D341Med (cell line): ENCODE data around the gene ZNF474.

Source experiments
- DNase-seq: peaks from one replicate; pipeline ENCODE4 v3.0.0; 2012; ENCODE audit warnings: low spot score

ZNF474 gene

DNA sequence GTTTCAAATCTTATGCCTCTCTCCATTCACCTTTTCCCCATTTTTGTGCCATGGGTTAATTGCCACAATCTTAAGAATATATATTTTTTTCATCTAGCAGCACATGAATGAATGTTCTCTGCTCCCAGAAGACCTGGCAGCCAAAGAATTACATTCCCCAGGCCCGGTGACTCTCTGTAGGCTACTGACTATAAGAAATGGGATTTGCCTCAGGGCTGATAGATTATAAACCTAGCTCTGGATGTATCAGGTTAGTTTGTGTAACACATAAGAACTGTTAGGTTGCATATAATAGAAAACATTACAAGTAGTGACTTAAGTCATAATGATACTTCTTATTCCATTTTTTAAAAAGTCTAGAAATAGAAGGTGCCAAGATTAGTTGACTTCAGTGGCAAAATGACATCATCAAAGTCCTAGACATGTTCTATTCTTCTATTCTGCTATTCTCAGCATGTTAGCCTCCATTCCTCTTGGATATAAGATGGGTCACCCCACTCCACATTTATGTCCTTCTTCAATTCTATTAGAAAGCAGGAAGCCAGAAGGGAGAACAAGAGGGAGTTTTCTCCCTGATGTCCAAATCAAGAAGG, 10.9 kb upstream of the ZNF474 start:
- no peak for DNase-seq

DNA sequence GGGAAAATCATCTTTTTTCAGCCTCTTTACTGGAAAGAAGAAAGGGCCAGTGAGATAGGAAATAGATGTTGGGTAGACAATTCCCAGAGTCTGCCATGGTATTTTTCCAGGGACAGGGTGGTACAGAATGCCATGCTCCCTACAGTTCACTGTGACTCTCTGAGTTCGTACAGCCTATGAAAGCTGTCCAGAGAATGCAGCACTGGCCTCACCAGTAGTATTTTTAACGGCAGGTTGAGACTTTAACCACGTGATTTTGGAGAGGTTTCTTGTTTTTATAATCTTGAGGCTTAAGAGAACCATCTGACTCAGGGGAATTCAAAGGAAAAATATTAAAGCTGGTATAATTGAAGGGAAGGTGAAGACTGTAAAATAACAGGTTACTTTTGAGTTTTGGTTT, 10.1 kb upstream of the ZNF474 start:
- DNase-seq, result no peak

DNA sequence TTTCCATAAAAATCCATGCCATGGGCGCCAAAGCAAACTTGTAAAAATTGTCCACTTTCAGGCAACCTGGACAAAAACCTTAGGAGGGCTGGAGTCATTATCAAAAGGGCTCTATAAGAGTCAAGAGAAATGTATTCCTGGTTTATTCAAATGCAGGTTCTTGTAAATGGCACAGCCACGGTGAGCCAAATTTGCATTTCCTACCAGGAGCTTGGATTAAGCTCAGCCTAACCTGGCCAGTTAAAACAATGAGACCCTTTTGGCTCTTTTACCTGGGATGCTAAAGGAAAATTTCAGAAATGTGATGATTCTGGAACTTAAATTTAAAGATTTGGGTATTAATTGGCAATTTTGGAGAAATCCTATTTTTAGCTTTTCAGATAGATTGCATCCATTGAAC, 8.9 kb upstream of the ZNF474 start:
- no peak for DNase-seq

DNA sequence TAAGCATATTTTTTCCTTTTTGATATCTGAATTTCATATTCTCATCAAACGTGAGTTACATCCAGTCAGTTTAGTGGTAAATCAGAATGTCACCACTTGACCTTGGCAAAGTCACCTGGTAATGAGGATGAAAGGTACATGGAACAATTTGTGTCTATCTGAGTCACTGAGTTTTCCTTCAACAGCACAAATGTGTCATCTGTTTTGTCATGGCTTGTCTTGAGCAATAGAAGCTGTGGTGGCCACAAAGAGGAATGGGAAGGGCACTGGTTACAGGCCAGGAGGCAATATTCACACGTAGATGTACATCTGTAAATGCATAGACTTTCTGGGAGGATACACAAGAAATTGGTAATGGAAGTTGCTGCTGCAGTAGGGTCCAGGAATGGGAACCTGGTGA, 8.4 kb upstream of the ZNF474 start:
- no peak for DNase-seq

DNA sequence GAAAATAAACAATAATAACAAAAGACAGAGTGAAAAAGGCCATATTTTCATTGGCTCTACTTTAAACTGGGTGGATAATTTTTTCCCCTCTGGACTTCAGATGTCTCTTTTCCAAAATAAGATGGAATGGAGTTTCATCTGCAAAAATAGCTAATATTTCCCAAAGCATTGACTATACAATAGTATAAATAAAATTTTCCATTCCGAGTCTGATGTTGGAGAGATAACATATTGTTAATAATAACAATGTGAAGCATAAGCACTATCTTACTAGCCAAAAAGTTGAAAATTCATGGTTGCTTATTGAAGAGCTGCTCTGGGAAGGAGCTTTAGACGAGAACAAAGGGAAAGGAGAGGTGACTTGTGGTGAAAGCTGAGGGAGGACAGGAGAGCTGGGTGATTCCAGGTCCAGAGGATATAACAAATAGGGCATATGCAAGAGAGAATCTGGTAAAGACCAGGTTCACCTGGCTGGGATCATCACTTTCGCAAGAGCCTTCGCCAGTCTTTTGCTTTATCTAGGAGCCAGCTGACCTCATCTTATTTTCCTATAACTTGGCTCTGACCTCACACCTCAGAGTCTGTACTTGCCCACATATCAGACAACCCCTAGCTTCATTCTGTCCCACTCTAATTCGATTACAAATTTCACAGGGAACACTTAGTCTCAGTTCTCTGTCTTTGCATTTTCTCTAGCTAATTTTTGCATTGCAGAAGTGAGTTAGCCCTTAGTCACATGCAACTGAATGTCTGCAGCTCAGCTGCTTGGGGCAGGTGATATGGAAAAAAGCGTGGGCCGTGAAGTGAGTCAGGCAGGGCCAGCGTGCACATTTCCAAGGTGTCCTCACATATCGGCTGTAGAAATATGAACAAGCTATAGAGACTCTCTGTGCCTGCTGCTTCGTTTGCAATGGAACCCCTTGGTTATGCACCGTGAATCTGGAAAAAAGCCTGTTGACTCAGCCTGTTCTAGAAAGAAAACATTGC, 7.6 kb upstream of the ZNF474 start:
- DNase-seq, result no peak

DNA sequence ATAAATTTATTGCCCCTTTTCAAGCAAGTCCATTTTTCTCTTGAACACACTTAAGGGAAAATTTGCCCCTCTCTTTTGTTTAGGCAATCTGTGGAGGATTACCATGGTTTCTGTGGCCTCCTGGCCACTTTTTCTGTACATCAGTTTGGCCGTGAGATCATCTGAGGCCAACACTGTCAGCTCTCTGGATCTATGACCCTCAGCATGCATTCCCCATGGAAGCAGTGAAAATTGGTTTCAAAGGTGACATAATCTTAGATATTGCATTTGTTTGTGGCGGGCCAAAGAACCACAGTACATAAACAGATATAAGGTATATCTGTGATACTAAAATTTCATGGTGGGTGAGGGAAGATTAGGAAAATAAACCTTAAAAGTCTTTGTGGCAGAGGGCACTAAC, 4.6 kb upstream of the ZNF474 start:
- DNase-seq, result no peak

DNA sequence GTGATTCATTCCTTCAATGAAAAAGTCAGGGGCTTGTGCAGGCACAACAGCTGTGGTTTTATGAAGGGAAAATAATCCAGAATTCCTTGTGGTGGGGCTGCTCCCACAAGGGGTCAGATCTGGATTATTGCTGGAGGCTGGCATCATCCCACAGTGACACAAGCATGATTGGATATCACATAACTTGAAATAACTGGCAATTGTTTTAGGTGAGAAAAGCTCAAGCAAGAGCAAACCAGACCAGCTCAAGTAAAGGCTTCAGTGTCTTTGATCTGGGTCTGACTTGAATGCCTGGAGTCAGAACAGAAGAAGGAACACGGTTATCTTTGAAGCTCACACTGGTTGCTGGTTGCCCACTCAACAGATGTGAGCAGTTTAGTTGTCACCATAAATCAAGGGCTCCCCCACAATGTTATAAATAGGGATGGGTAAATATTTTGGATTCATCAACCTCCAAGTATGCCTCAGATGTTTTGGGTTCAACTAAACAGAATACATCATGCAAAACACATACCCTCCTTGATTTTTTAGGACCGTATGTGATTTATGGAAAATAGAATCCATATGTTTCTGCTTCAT, 3.1 kb upstream of the ZNF474 start:
- no peak for DNase-seq

DNA sequence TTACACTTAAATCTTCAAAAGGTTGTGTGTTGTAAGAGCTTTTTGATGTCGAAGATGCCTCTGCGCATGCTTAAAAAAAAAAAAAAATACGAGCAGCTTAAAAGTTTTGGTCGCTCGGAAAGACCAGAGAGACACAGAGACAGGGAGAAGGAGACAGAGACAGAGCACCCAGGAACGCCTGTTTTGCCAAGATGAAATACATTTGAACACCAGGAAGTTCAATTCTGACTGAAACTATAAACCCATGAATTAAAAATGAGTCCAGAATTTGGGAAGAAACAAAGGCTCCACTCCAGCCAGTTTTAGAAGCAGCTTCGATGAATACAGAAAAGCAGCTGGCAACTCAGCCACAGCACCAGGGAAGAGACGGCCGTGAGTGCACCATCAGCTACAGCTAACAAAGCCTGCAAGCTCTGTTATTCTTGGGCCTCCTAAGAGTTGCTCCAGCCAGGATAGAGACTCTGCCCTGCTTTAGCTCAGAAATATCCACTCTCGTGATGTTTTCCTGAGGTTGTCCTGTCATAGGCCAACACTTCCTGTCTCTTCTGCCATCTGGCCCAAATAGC, 2.5 kb upstream of the ZNF474 start:
- no peak for DNase-seq

DNA sequence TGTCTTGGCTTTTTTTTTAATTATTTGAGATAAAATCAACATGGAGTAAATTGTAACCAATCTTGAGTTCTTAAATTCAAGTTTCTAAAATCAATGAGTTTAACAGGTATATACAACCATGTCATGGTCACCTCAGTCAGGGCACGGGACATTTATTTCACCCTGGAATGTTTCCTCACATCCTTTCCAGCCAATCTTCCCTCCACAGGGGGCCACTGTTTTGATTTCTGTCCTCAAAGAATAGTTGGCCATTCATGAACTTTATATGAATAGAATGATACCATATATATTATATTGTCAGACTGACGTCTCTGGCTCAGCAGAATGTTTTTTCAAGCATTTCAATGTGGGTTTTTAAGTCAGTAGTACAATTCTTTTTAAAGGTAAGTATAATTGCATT, 806 bp downstream of the ZNF474 start:
- DNase-seq, result no peak

DNA sequence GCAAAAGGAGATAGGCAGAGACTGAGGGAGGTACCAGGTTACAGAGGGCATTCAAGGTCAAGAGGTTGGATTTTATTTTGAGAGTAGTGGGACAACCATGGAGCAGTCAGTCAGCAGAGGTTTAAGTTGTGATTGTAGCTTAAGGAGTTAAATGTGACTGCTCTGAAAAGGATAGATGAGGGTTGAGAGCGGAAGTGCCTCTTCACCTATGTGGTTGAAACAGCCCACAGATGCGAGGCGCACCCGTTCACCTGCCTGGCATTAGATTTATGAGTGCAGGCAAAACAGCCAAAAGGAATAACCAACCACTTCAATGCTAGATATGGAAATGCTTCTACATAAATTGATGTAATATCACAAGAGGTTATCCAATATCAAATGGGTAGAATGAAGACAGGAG, 8.4 kb downstream of the ZNF474 start:
- no peak for DNase-seq

DNA sequence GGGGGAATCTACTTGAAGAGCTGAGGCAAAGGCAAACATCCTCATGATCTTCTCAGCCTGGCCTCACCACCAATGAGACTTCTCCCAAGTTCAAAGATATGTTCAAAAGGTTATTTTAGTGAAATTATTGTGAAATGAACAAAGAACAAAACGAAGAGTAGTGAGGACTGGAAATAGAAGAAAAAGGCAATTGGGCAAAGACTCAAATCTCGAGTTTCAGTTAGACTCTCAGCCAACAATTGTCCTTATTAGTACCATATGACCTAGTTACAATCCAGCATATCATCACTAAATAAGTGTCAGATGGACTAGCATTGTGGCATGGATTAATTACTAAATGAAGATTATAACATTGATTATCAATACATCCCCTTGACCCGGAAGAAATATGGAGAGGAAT, 9.0 kb downstream of the ZNF474 start:
- no peak for DNase-seq

DNA sequence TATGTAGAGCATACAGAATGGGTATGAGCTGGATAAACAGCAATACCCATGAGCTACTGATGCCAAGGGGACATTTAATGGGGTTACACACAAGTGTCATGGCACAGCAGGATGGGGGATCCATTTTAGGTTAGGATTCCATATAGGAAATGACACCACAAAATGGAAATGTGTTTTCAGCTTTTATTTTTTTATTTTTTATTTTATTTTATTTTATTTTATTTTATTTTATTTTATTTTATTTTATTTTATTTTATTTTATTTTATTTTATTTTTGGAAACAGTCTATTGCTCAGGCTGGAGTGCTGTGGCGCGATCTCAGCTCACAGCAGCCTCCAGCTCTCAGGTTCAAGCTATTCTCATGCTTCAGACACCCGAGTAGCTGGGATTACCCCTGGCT, 11.6 kb downstream of the ZNF474 start:
- no peak for DNase-seq

DNA sequence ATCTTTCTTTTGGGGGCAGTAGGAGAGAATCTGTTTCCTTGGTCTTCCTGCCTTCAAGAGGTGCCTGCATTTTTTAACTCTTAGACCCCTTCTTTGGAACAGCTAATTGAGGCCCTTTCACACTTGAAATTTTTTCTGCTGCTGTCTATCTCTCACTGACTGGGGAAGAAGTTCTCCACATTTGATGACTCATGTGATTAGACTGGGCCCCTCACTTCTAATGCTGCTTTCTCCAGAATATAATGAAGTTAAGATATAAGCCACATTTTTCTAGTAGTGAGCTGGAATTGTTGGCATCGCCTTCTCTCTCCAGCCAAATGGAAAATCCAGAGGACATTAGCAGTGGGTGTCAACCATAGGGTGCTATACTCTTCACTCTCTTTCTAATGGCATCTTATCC, 12.4 kb downstream of the ZNF474 start:
- DNase-seq, result no peak

DNA sequence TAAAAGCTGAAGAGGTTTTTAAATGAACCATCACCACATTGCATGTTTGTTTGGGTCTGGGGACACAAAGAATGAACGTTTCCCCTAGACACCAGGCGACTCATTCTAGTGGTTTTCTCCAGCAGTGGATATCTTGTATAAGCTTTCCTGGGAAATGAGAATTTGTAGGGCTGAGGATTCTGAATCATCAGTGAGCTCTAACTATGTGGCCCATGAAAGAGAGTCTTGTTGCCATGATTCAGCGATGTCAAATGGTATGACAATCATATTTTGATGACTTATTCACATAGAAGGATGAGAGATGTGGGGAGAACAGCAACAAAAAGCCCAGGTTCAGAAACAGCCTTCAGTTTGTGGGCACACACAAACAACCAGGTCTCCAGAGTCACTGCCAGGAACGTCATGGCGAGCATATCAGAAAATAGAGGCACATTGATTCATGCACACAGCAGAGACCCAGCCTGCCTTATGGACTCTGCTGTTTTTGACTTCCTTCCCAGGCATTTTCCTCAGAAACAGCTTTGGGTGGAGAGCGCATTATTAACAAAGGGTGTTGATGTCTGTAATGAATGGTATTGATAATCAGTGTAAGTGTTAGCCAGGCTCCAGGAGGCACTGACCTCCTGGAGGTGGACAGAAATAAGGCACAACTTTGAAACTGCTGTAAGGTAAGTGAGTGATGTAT, 13.3 kb downstream of the ZNF474 start:
- no peak for DNase-seq

DNA sequence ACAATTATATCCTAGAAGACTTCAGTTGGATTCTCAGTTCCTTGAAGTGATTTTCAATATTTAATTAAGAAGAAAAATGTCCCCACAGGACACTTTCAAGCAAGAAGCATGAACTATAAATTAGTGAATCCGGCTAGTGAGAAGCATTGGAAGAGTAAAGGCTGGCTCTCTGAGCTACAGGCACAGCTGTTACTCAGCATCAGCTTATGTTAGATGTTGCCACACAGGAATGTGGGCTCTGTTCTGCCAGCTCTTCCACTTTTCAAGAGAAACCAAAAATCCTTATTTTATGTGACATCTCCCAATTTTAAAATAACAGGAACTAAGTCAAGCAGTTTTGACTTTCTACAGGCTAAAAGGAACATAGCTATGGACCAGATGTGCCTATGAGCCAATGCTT, 14.9 kb downstream of the ZNF474 start:
- no peak for DNase-seq

DNA sequence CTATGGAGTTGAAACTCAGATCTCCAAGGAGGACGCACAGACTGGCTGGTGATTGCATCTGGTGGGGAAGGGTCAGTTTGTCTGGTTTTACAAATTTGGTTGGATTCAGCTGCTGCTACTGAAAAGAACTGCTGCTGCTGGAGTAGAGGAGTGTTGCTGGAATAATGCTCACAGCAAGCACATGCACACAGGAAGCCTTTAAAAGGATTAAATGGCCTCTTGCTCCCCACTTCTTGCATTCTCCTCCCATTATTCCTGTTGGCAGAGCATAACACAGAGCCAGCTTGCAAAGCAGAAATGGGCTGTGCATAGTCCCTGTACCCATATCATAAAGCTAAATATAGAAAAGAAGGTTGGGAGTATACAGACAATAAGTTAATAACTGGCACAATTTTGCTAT, 16.6 kb downstream of the ZNF474 start:
- no peak for DNase-seq

DNA sequence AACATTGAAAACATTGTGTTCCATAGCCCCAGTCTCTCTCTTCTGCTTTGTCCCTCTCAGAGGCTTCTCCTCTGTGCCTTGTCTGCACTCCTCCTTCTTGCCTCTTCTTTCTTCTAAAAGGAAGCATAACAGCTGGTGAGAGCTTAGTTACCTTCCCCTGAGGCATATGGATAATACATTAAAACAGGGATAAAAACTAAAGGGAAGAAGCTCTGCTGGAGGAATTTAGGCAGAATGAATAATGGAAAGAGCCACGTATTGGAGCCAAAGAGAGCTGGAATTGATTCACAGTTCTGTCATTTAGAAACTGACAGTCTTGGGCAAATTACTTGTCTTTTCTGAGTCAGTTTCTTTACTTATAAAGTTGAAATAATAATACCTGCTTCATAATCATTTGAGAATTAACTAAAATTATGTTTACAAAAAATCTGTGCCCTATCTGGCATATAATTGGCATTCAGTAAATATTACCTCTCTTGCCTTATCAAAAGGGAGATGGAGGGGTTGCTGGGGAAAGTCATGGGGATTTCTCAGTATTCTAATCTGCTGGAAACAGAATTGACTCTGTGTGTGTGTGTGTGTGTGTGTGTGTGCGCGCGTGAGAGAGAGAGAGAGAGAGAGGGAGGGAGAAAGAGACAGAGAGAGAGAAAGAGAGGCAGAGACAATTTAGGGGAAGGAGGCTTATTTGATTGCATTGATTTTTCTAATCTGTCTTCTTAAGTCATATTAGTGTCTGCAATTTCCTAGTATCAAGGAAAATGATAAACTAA, 20.2 kb downstream of the ZNF474 start:
- peak; percentile 44 for DNase-seq

DNA sequence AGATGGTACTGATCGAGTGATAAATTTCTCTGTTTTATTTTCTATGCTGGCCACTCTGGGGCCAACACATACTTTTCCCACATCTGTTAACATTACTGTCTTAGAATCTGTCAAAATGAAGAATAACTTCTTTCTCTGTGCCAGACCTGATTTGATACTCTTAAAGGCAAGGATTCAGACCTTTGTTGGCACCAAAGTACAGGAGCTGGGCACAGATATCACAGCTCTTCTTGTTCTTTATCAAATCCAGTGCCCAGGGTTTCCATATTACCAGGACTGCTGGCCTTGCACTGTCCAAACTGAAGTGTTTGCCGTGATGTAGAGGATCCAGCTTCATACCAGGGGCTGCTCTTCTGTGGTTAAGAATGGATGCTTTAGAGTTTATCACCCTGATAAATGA, 20.9 kb downstream of the ZNF474 start:
- no peak for DNase-seq

DNA sequence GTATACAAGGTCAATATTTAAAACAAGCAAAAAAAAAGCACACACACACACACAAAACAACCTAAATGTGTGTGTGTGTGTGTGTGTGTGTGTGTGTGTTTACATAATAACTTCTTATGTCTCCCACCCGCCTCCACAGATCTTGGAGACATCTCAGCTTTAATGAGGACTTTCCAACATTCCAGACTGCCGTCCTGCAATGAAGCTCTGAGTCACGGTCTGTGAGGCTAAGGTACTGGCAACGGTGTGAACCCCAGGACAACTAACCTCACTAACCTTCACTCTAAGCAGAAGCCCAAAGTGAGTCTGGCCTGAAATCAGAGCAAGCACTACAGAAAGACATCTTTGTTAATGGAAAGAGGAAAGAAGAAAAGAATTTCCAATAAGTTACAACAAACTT, 22.3 kb downstream of the ZNF474 start:
- no peak for DNase-seq

DNA sequence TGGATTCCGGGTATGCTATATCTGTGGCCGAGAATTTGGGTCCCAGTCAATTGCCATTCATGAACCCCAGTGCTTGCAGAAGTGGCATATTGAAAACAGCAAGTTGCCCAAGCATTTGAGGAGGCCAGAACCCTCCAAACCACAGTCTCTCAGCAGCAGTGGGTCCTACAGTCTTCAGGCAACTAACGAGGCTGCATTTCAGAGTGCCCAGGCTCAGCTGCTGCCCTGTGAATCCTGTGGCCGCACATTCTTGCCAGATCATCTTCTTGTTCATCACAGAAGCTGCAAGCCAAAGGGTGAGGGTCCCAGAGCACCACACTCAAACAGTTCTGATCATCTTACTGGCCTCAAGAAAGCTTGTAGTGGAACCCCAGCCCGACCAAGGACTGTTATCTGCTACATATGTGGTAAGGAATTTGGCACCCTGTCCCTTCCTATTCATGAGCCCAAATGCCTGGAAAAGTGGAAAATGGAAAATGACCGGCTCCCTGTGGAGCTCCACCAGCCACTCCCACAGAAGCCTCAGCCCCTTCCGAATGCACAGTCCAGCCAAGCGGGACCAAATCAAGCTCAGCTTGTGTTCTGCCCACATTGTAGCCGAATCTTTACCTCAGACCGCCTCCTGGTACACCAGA, 23.0 kb downstream of the ZNF474 start:
- DNase-seq, result no peak

DNA sequence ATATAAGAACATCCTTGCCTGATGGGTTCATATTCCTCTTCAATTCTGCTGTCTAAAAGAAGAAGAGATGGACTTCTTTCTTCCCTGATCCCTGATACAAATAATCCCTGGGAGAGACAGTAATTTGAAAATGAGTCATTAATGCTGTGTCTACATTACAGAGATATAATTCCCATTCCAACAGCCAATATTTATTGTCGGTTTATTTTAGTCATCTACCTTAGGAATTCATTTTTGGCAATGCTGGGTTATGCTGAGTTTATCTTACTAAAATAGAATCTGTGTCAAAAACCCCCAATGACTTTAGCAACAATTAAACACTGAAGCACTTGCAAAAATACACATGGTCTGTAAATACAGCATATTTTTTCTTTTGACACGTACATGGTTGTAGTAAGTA, 23.9 kb downstream of the ZNF474 start:
- no peak for DNase-seq
